ENCODE results near the gene SGSM2. TPM values are rescaled to one million over a fixed set of nuclear protein-coding genes. Genes with fewer than 3 reads are reported as not detected.

The SGSM2 gene
- total and polyA plus RNA-seq, 2 of the 8 experiments (the other 6 are each of a cell fraction or from before 2014, with no cell fraction given) = 44.5 to 77.7 TPM

GRCh38 chr17:2421315-2422147 lies 84.2 kb downstream of the SGSM2 start:
- H4K91ac ChIP-seq (replicated peaks; ENCODE audit: insufficient read length, low read length) = no peak overlapping the region
- no peak overlapping the region for H3K4me3 ChIP-seq (ENCODE audit: extremely low read depth in 1 of 4, insufficient read depth in 2 of 4, low read depth in 3 of 4, low read length in 4 of 4)
- H3K23ac ChIP-seq (ENCODE audit: insufficient read length) = no peak overlapping the region
- no peak overlapping the region for H4K8ac ChIP-seq (ENCODE audit: extremely low read depth, insufficient read depth, low read length)
- H2BK120ac ChIP-seq (replicated peaks; ENCODE audit: low read depth, low read length) = no peak overlapping the region
- no peak overlapping the region for H3K27ac ChIP-seq (ENCODE audit: low read depth, low read length)
- H3K56ac ChIP-seq (replicated peaks; ENCODE audit: insufficient read length, low read depth, low read length) = no peak overlapping the region
- H3K23me2 ChIP-seq (ENCODE audit: low read depth, low read length) = no peaks in the 10 kb centered on the region
- H2AK5ac ChIP-seq (ENCODE audit: low read depth, low read length) = no peak overlapping the region
- no peak overlapping the region for H2BK15ac ChIP-seq (ENCODE audit: low read length)
- peak overlapping the region; percentile 12; the same call in 1 of the 2 replicates for H2BK5ac ChIP-seq (ENCODE audit: low read depth, low read length)
- no peak for DNase-seq (ENCODE audit: low read depth in 1 of 2, low spot score in 2 of 2)
- peaks cover 6 to 22% (median 14%) of the 10 kb centered on the region in 4 experiments; a peak in 6 of 8 replicates for H3K36me3 ChIP-seq (ENCODE audit: control insufficient read depth in 2 of 4, insufficient read depth in 4 of 4, low read length in 3 of 4)
- 94% methylated on average over 27 of the region's 27 CpGs; no CpG with 5 or more reads in 1 of the 2 experiments for WGBS, 2 experiments (ENCODE audit: extremely low coverage in 1 of 2, insufficient coverage in 1 of 2, insufficient read length in 1 of 2, insufficient replicate concordance in 2 of 2, low coverage in 1 of 2, low lambda C conversion rate in 2 of 2, missing lambda C conversion rate in 1 of 2)
- no peak overlapping the region for H2BK20ac ChIP-seq (ENCODE audit: low read length)
- ChIA-PET POLR2A (ENCODE audit: partially characterized antibody) (interaction anchor here (0.5 to 0.7 kb wide), 2 partner anchors 30 to 326 kb away, joined by 3 read pairs; no protein-coding TSS in a partner anchor), CTCF (ENCODE audit: partially characterized antibody) (interaction anchor here (0.9 to 8.3 kb wide), 4 partner anchors 9 to 286 kb away, joined by 3 to 216 read pairs (median 8); no protein-coding TSS in a partner anchor)
- H3K4ac ChIP-seq (replicated peaks; ENCODE audit: insufficient read length, low read depth, low read length) = no peak overlapping the region
- H2AFZ ChIP-seq (ENCODE audit: low read length) = no peak overlapping the region
- H3K79me1 ChIP-seq (ENCODE audit: low read depth, low read length) = peaks cover 3% of the 10 kb centered on the region; the same call in 1 of the 2 replicates
- H4K5ac ChIP-seq (ENCODE audit: insufficient read length, low read depth, low read length) = no peak overlapping the region
- no peak overlapping the region for H3K18ac ChIP-seq (ENCODE audit: extremely low read depth, low read length)
- peak overlapping the region in 1 of 4 experiments; percentile 25; a peak in 1 of 7 replicates for H3K9ac ChIP-seq (replicated peaks in 1 of 4; ENCODE audit: extremely low read depth in 1 of 4, low read depth in 3 of 4, low read length in 3 of 4)
- H3K27me3 ChIP-seq (replicated peaks in 1 of 4; ENCODE audit: control insufficient read depth in 3 of 4, extremely low read depth in 1 of 4, insufficient read depth in 3 of 4, low read length in 3 of 4) = no peaks in the 10 kb centered on the region
- H4K20me1 ChIP-seq (replicated peaks in 1 of 2; ENCODE audit: control insufficient read depth in 1 of 2, insufficient read depth in 2 of 2, low read length in 2 of 2) = peaks cover 2 to 4% of the 10 kb centered on the region in 2 experiments
- no peaks in the 10 kb centered on the region for H3K79me2 ChIP-seq (ENCODE audit: control insufficient read depth in 1 of 2, insufficient read depth in 2 of 2, low read length in 2 of 2)
- no peak for FAIRE-seq
- no peak overlapping the region for H3K14ac ChIP-seq (ENCODE audit: insufficient read length)
- H3K9me3 ChIP-seq (ENCODE audit: insufficient read depth in 2 of 2, low read depth in 1 of 2, low read length in 1 of 2) = no peaks in the 10 kb centered on the region
- H3K4me1 ChIP-seq (replicated peaks in 1 of 4; ENCODE audit: control insufficient read depth in 3 of 4, insufficient read depth in 4 of 4, low read length in 3 of 4) = no peaks in the 10 kb centered on the region
- no peak overlapping the region for H2BK12ac ChIP-seq (ENCODE audit: low read depth, low read length)
- H3K4me2 ChIP-seq (ENCODE audit: insufficient read depth in 1 of 2, low read depth in 2 of 2, low read length in 2 of 2) = no peak overlapping the region
- TF ChIP-seq MAFK (IDR thresholded peaks at IDR 0.05; ENCODE audit: low read depth, low read length) (no peak), RFX5 (IDR thresholded peaks at IDR 0.05; ENCODE audit: borderline replicate concordance, low read depth, low read length) (no peak), SAP30 (IDR thresholded peaks at IDR 0.05; ENCODE audit: insufficient read depth, insufficient replicate concordance, low read length) (no peak), CTCF (IDR thresholded peaks at IDR 0.05; ENCODE audit: control extremely low read depth in 1 of 3, insufficient read depth in 1 of 3, low read depth in 1 of 3, low read length in 3 of 3) (peak in 2 of 3 experiments; percentile 19 to 33; a peak in 2 of 4 replicates), TAF1 (IDR thresholded peaks at IDR 0.05; ENCODE audit: low read depth, low read length) (no peak), TCF12 (IDR thresholded peaks at IDR 0.05; ENCODE audit: low read depth, low read length) (no peak), RAD21 (IDR thresholded peaks at IDR 0.05 in 1 of 2, conservative IDR thresholded peaks at IDR 0.05 in 1 of 2; ENCODE audit: low read depth in 2 of 2, low read length in 2 of 2) (peak; percentile 56 to 61), FOSL1 (IDR thresholded peaks at IDR 0.05; ENCODE audit: insufficient read depth, low read depth, low read length) (no peak)

Data from H1 (cell line).